CD14-positive monocyte (primary cell): Measurements from ENCODE around the gene PLEKHA7. TPM values are rescaled to one million over a fixed set of nuclear protein-coding genes. Genes with fewer than 3 reads are reported as not detected.

Source experiments
- DNase-seq, 3 donors: peaks; one replicate each; pipeline ENCODE4 v3.0.0-alpha.2; 2011 to 2022
- H2AFZ ChIP-seq: 2 replicates; pipeline ENCODE4 v1.6.0; 2012; ENCODE audit warnings: mild to moderate bottlenecking, low read depth, low read length, inconsistent platforms; ENCODE audit not compliant: insufficient read depth, poor library complexity, severe bottlenecking
- H3K27ac ChIP-seq, 2 donors: 1 replicate in 1 of 2; 2 replicates in 1 of 2; pipeline ENCODE4 v1.5.1; 2012 to 2013; ENCODE audit warnings: low read length in 2 of 2, control low read depth in 1 of 2, inconsistent platforms in 1 of 2, low read depth in 1 of 2, mild to moderate bottlenecking in 1 of 2
- H3K27me3 ChIP-seq, 2 donors: one replicate each; pipeline versions ENCODE4 v1.6.0 to v1.6.1; 2011 to 2013; ENCODE audit warnings: low read length in 2 of 2; ENCODE audit not compliant: control insufficient read depth in 2 of 2, insufficient read depth in 2 of 2
- H3K36me3 ChIP-seq, 2 donors: replicated peaks in 1 of 2; 1 replicate in 1 of 2; 2 replicates in 1 of 2; pipeline versions ENCODE4 v1.5.1 to v1.6.1; 2012 to 2013; ENCODE audit warnings: low read length in 2 of 2, control low read depth in 1 of 2, inconsistent platforms in 1 of 2, mild to moderate bottlenecking in 1 of 2; ENCODE audit not compliant: insufficient read depth in 2 of 2, control insufficient read depth in 1 of 2
- H3K4me1 ChIP-seq, 2 donors: 1 replicate in 1 of 2; 2 replicates in 1 of 2; pipeline versions ENCODE4 v1.5.1 to v1.6.1; 2012 to 2013; ENCODE audit warnings: low read length in 2 of 2, control low read depth in 1 of 2, inconsistent platforms in 1 of 2, mild to moderate bottlenecking in 1 of 2, moderate library complexity in 1 of 2; ENCODE audit not compliant: insufficient read depth in 2 of 2, control insufficient read depth in 1 of 2
- H3K4me2 ChIP-seq: replicated peaks from 2 replicates; pipeline ENCODE3; 2012; ENCODE audit warnings: low read length, moderate library complexity, mild to moderate bottlenecking; ENCODE audit not compliant: poor library complexity, severe bottlenecking; ENCODE audit errors: extremely low read depth
- H3K4me3 ChIP-seq, 3 experiments: fragments of 200-600 bp in 1 of 3; sonication (generic) in 1 of 3; replicated peaks in 1 of 3; 1 replicate in 2 of 3; 2 replicates in 1 of 3; pipeline ENCODE4 v1.5.1; 2011 to 2013; ENCODE audit warnings: low read length in 3 of 3, mild to moderate bottlenecking in 3 of 3, control low read depth in 2 of 3, low read depth in 2 of 3, inconsistent platforms in 1 of 3, moderate library complexity in 1 of 3
- H3K79me2 ChIP-seq: 2 replicates; pipeline ENCODE4 v1.6.0; 2012; ENCODE audit warnings: mild to moderate bottlenecking, control low read depth, inconsistent platforms, low read length, moderate library complexity; ENCODE audit not compliant: insufficient read depth
- H3K9ac ChIP-seq: 2 replicates; pipeline ENCODE4 v1.6.0; 2017; ENCODE audit warnings: low read length, mild to moderate bottlenecking; ENCODE audit not compliant: insufficient read depth, poor library complexity, severe bottlenecking
- H3K9me3 ChIP-seq, 2 donors: replicated peaks in 1 of 2; 1 replicate in 1 of 2; 2 replicates in 1 of 2; pipeline versions ENCODE4 v1.5.1 to v1.6.1; 2012 to 2013; ENCODE audit warnings: low read length in 2 of 2, control low read depth in 1 of 2; ENCODE audit not compliant: control insufficient read depth in 1 of 2, insufficient read depth in 1 of 2
- H4K20me1 ChIP-seq: 2 replicates; pipeline ENCODE4 v1.6.0; 2012; ENCODE audit warnings: mild to moderate bottlenecking, low read length, control low read depth, moderate library complexity; ENCODE audit not compliant: insufficient read depth
- H3K27ac Mint-ChIP-seq, 7 donors: one replicate each; pipeline ENCODE4 v1.8.0; 2020; ENCODE audit warnings: mild to moderate bottlenecking in 7 of 7, mixed read lengths in 7 of 7, moderate library complexity in 6 of 7, inconsistent platforms in 2 of 7
- H3K27me3 Mint-ChIP-seq, 3 donors: one replicate each; pipeline ENCODE4 v1.8.0; 2021 to 2022; ENCODE audit warnings: low read depth in 3 of 3, mild to moderate bottlenecking in 3 of 3, mixed read lengths in 3 of 3, moderate library complexity in 3 of 3, inconsistent platforms in 1 of 3
- H3K36me3 Mint-ChIP-seq, 2 donors: one replicate each; pipeline ENCODE4 v1.8.0; 2020; ENCODE audit warnings: mixed read lengths in 2 of 2, inconsistent platforms in 1 of 2, mild to moderate bottlenecking in 1 of 2
- H3K4me1 Mint-ChIP-seq: one replicate; pipeline ENCODE4 v1.8.0; 2020; ENCODE audit warnings: mild to moderate bottlenecking, mixed read lengths
- H3K4me3 Mint-ChIP-seq, 2 donors: one replicate each; pipeline ENCODE4 v1.8.0; 2020; ENCODE audit warnings: mild to moderate bottlenecking in 2 of 2, mixed read lengths in 2 of 2, moderate library complexity in 1 of 2
- H3K9me3 Mint-ChIP-seq, 7 donors: one replicate each; pipeline ENCODE4 v1.8.0; 2020 to 2022; ENCODE audit warnings: mixed read lengths in 7 of 7, mild to moderate bottlenecking in 6 of 7, moderate library complexity in 6 of 7, inconsistent platforms in 2 of 7
- WGBS: methylation state at CpG from one replicate; pipeline ENCODE4 v1.1.5; 2013; ENCODE audit warnings: missing lambda C conversion rate; ENCODE audit not compliant: insufficient coverage; 5-methylcytosine and 5-hydroxymethylcytosine counted together
- intact Hi-C, 2 donors: fragments of 100-400 bp; cut with micrococcal nuclease; formaldehyde crosslinking; loops; one replicate each; pipeline versions ENCODE4 v1.15.0 to v1.15.1; 2023
- polyA plus RNA-seq, 3 donors: library from polyadenylated mRNA; depleted of rRNA in 1 of 3; unstranded in 2 of 3; stranded (reverse) in 1 of 3; fragments of 300-500 nt in 2 of 3; fragments of >200 nt in 1 of 3; fragmentation: Illumina TruSeq in 2 of 3; gene quantifications; 1 replicate in 2 of 3; 2 replicates in 1 of 3; pipeline ENCODE4 v1.2.3, GENCODE V29; 2012 to 2021
- TF ChIP-seq, protein P1 (sequence below): fragments of 200-600 bp; IDR thresholded peaks from one replicate; pipeline ENCODE4 v1.8.0; 2022; ENCODE audit warnings: antibody characterized with exemption, mild to moderate bottlenecking

PLEKHA7 gene
- polyA plus RNA-seq, 3 donors, result 0.05 to 0.92 (median 0.22) TPM

DNA sequence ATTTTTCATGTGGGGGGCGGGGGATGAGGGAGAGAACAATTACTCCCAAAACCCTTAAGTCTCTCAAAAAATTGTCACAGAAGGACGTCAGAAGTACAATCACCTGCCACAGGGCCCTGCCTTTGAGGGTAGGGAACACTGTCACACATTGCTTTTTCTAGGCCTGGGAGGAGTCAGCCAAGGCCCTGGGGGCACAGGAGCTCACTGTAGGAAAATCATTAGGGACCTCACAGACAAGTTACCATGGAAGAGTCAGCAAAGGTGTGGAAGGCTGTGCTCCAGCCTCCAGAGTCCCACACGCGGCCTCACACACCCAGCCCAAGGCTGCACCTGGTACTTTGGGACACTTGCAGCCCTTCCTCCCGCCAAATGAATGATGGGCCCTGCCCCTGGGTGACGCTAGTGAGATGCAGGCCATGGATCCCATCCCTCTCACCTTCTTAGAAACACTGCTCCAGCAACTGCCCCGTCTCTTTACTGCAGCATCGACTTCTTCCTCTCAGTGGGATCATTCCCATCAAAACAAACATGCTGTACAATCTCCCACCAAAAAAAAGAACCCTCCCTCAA is 3.3 kb downstream of the PLEKHA7 start:
- Mint-ChIP-seq H3K27ac (no peak overlapping the region), H3K9me3 (peaks cover 0 to 13% (median 4%) of the 10 kb centered on the region in 7 donors), H3K36me3 (peaks cover 0 to 6% of the 10 kb centered on the region in 2 donors), H3K27me3 (peaks cover 14 to 18% (median 14%) of the 10 kb centered on the region in 3 donors), H3K4me1 (peaks cover 6% of the 10 kb centered on the region), H3K4me3 (no peak overlapping the region)
- peaks cover 0 to 17% of the 10 kb centered on the region in 2 donors for H3K9me3 ChIP-seq
- no peak overlapping the region for H3K4me2 ChIP-seq
- H3K79me2 ChIP-seq, result no peaks in the 10 kb centered on the region
- TF ChIP-seq, protein P1, sequence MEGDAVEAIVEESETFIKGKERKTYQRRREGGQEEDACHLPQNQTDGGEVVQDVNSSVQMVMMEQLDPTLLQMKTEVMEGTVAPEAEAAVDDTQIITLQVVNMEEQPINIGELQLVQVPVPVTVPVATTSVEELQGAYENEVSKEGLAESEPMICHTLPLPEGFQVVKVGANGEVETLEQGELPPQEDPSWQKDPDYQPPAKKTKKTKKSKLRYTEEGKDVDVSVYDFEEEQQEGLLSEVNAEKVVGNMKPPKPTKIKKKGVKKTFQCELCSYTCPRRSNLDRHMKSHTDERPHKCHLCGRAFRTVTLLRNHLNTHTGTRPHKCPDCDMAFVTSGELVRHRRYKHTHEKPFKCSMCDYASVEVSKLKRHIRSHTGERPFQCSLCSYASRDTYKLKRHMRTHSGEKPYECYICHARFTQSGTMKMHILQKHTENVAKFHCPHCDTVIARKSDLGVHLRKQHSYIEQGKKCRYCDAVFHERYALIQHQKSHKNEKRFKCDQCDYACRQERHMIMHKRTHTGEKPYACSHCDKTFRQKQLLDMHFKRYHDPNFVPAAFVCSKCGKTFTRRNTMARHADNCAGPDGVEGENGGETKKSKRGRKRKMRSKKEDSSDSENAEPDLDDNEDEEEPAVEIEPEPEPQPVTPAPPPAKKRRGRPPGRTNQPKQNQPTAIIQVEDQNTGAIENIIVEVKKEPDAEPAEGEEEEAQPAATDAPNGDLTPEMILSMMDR, result no peak
- 82% methylated on average over 6 of the region's 8 CpGs for WGBS
- H2AFZ ChIP-seq, result no peak overlapping the region
- no peaks in the 10 kb centered on the region for H3K36me3 ChIP-seq
- no peak for DNase-seq
- H3K27ac ChIP-seq, result no peak overlapping the region
- no peak overlapping the region for H3K9ac ChIP-seq
- no peak overlapping the region for H3K4me3 ChIP-seq
- intact Hi-C loops, result no loop called here
- H3K27me3 ChIP-seq, result peaks cover 40 to 52% of the 10 kb centered on the region in 2 donors
- H4K20me1 ChIP-seq, result no peaks in the 10 kb centered on the region
- peaks cover 11 to 19% of the 10 kb centered on the region in 2 donors for H3K4me1 ChIP-seq

DNA sequence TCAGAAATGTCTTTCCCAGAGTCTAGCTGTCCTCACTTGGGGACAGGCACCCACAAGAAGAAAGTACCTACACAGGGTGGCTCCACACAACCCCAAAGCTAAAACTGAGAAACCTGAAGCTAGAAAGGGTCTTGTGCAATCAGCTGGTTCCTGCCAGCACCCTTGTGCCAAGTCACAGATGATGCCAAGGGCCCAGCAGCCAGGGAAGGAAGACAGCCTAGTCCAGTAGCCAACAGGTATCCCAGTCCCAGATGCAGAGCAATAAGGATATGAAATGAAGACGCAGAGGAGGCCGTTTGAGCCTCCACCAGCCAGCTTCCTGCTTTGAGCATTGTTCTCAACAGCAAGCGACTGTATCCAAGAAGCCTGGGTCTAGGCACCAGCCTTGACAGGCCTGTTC is 6.1 kb downstream of the PLEKHA7 start:
- no peak overlapping the region for H3K4me3 ChIP-seq
- 97% methylated on average over 3 of the region's 3 CpGs for WGBS
- H3K36me3 ChIP-seq, result no peaks in the 10 kb centered on the region
- Mint-ChIP-seq H3K36me3 (no peaks in the 10 kb centered on the region), H3K4me3 (no peak overlapping the region), H3K27ac (no peak overlapping the region), H3K4me1 (no peaks in the 10 kb centered on the region), H3K27me3 (peaks cover 0 to 5% (median 0%) of the 10 kb centered on the region in 3 donors), H3K9me3 (peaks cover 0 to 1% (median 0%) of the 10 kb centered on the region in 7 donors)
- intact Hi-C loops, result no loop called here
- H3K27ac ChIP-seq, result no peak overlapping the region
- no peak overlapping the region for H3K4me2 ChIP-seq
- no peaks in the 10 kb centered on the region for H3K79me2 ChIP-seq
- no peak overlapping the region for H3K9ac ChIP-seq
- H3K27me3 ChIP-seq, result peaks cover 21 to 30% of the 10 kb centered on the region in 2 donors
- peaks cover 0 to 3% of the 10 kb centered on the region in 2 donors for H3K9me3 ChIP-seq
- no peak for DNase-seq
- TF ChIP-seq, protein P1, result no peak
- no peaks in the 10 kb centered on the region for H4K20me1 ChIP-seq
- peaks cover 2 to 4% of the 10 kb centered on the region in 2 donors for H3K4me1 ChIP-seq
- no peak overlapping the region for H2AFZ ChIP-seq
